HG02938 (cell line): ENCODE measurements around the gene ACOX2.

Experiments
- ATAC-seq: cut with Tn5 transposase; IDR thresholded peaks from one replicate; pipeline ENCODE4 v1.9.1; 2021; ENCODE audit warnings: mild to moderate bottlenecking, moderate library complexity; ENCODE audit not compliant: unreplicated experiment

Gene ACOX2

DNA sequence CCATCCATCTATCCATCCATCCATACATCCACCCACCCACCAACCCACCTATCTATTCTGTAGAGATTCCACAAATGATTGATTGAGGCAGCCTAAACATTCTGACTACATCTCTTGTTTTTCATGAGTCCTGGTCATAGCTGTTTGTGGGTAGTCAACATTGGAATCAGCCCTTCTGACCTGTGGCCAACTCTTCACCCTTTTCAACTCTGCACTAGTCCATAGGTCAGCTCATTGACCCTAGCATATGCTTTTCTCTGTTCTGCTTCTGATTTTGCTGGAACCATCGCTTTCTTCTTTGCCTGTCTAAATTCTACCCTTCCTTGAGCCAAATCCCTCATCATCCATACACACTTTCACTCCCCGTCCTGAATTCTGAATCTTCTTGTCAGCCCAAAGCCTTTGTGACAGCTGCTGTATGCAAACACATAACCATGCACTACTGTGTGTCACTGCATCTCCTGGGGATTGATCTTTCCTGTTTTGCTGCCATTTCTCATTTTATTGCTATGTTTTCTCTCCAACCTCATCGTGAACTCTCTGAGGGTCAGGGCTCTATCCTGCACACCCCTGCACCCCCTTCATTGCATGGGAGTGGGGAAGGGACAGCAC lies 61.9 kb downstream of the ACOX2 start:
- no peak for ATAC-seq

DNA sequence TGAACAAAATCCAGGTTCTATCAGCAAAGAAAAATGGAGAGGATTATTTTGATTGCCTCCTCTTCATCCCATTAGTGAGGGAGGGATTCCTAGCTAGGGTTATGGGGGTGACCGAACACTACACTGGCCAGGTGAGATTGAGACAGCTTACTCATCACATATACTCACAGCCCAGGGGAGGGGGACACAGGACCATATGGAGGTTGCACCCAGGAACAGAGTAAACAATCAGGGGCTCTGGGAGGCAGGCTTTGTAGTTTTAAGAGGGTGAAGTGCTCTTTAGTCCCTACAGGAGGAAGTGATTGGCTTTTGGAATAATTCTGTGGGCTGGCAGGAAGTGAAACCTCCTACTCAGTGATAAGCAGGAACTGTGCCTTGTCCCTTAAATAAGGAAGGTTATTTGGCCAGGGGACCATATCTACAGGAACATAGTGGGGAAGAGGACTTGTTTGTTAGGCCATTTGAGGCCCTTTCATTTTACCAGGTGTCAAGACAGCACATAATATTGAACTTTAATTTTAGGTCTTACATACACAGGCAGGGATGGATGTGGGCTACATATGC lies 62.6 kb downstream of the ACOX2 start:
- no peak for ATAC-seq

DNA sequence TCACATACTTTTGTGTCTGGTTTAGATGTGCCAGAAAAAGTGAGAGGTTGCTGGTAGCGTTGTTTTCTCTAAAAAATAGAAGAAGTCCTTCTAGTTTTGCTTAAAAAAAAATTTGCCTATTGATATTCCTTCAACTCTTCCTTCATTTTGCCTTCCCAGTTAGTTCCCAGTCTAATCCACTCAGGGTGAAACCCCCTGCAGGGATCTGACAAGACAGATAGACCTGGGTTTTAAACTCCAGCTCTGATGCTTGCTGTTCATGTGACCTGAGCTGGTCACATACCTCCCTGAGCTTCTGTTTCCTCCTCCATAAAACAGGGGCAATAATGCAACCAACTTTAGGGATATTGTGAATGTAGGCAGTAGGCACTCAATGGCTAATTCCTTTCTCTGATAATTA lies 63.7 kb downstream of the ACOX2 start:
- ATAC-seq, result no peak

DNA sequence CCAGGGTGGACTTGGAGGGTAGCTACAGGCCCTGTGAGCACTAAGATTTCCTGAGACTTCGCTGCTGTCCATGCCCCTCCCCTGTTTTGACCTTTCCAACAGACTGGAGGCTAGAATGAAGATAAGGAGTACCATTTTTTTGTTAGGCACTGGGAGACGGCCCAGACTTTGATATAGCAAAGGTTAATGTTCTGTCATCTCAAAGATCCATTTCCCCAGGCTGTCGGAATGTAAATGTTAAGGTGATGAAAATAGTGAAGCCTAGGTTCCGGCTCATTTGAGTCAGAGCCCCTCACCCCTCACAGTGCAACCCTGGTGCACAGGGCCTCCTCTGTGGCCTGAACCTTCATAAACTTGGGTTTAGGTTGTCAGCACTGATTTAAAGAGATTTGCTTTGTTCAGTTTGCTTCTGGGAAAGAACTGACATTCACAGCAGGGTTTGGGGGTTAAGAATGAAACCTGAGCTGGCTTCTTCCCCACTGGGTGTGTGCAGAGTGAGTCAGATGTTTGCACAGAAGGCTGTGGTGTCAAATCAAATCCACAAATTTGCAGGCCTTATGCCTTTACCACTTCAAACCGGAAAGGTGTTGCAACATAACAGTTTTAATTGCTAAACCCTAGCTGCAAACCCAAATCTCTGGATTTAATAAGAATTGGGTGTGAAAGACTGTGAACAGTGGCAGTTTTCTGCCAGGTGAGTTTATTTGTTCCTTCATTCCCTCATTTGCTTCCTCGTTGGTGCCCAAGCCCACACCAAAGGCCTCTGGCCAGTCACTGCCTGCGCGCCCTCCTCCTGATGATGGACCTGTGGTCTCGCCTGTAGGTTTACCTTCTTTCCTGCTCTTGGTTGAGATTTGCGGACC lies 65.7 kb downstream of the ACOX2 start:
- ATAC-seq, result peak; percentile 49

DNA sequence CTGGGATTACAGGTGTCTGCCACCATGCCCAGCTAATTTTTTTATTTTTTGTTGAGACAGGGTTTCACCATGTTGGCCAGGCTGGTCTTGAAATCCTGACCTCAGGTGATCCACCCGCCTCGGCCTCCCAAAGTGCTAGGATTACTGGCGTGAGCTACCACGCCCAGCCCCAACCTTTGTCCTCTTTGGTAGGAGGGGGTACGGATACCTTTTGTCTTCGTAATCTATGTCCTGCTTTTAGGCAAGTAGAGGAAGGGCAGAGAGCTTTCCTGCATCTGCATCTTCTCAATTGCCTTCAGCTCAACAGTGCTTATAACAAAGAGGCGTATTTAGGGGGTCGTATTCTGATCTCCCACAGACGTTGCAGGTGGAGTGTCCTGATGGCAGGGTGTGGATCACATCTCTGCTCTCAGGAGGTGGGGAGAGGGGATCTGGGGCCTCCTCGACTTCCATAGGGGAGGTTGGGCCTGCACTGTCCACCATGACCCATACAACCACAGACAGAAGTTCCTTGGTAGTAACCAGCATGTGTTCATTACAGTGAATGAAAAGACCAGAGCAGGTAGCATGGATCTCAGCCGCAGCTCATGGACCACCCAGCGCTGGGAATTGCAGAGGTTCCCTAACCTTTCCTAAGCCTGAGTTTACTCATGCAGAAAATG lies 66.5 kb downstream of the ACOX2 start:
- no peak for ATAC-seq

DNA sequence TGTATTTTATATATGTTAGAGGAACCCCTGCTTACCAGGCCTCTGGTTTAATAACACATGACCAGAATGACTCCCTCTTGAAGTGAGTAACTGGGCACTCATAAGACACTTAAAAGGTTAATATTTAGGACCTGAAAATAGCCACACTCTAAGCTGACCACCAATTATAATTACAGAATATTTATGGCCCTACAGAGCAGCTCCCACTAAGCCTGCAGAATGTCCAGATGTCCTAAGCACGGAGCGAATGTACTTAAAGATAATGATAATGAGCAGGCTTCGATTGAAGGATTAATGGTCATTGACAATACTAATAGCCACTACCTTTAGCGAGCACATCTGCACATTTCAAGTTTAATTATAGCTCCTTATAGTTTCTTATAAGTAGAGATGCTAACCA lies 67.9 kb downstream of the ACOX2 start:
- no peak for ATAC-seq

DNA sequence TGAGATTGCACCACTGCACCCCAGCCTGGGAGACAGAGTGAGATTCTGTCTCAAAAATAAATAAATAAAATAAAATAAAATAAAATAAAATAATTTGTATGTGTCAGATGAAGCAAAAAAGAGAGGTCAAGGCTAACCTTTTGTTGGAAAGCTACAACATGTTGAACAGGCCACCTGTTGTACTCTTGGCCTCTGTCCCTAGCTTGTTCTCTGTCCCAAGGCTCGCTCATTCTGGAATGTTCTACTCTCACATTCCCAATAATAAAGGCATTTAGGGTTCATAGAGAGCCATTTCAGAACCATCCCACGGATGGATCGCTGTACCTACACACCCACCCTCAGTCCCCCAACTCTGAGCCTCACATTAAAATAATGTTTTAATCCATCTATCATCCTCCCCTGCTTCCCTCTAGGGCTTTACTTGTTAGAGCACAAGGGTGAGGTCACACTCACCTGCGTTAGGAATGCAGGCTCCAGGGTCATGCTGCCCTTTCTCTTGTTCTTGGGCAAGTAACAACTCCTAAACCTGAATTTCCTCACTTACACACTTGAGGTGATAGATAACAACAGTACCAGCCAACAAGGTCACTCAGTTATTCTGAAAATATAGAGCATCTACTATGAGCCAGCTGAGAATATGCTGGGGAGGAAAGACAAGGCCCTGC lies 70.0 kb downstream of the ACOX2 start:
- no peak for ATAC-seq

DNA sequence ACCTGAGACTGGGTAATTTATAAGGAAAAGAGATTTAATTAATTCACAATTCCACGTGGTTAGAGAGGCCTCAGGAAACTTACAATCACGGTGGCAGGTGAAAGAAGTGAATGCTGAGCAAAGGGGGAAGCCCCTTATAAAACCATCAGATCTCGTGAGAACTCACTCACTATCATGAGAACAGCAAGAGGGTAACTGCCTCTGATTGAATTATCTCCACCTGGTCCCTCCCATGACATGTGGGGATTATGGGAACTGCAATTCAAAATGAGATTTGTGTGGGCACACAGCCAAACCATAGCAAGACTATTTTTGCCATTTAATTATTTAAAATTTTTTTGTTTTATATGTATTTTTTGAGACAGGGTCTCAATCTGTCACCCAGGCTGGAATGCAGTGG lies 72.1 kb downstream of the ACOX2 start:
- ATAC-seq, result no peak

DNA sequence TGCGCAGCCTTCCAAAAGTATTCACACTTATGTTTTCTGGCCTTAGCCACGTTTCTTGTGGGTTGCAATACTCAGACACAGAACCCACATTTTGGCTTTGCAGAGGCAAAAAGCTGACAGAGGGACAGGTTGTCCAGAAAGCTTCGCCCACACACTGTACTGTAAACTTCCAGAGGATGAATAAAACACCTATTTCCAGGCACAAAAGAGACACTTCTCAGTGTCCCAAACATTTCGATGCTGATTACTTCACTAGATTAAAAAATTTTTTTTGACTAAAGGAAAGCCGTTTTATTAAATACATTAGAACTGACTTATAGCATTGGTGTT lies 73.1 kb downstream of the ACOX2 start:
- no peak for ATAC-seq

DNA sequence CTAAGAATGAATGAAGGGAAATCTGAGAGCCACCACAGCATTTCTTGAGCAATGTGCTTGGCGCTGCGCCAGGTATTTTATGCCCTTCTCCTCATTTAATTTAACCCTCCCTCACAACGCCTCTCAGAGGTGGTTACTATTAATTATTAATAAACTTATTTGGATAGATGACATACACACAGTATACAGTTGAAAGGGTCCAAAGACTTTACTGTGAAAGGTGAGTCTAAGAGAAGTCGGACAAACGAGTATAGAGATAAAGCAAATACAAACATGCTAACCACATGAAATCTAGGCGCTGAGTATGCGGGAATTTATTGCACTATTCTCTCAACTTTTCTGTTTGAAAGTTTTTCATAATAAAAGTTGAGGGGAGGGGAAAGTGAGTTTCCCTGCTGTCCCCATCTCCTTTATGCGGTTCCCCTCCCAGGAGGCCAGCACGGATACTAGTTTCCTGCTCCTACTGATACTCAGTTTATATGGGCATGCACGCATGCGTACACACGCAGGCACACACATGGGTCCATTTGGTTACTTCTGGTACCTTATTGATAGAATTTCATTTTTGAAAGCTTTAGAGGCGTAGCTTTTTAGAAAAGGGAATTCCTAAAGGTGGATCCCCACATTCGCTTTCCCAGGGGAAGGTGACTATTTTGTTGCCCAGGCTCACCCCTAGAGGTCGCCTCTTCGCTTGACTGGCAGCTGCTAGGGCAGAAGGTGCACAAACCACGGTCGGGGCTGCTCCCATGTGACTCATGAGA lies 73.6 kb downstream of the ACOX2 start:
- ATAC-seq, result no peak

DNA sequence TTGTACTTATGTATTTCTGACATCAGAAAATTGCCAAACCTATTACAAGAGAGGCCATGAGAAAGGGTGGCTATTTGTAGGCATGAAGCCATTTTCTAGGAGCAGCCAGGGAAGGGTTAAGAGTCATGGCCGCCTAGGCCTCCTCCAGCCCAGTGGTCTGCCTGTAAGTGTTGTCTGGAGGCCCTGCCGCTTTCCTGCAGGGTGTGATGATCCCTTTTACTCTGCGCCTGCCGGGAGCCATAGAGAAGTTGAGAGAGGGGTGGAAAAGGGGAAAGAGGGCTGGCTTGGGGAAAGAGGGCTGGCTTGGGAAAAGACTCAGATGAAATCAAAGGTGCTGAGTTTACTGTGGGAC lies 74.2 kb downstream of the ACOX2 start:
- ATAC-seq, result no peak

DNA sequence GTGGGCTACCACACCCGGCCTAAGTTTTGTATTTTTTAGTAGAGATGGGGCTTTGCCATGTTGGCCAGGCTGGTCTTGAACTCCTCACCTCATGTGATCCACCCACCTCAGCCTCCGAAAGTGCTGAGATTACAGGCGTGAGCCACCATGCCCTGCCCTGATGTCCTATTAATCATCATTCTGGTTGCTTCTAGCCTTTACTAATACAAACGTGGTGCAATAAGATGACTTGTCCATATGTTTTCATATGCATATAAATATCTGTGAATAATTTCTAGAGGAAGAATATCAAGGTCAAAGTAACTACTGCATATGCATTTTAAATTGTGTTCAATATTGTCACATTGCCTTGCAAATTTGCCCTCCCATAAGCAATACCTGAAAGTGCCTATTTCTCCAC lies 77.8 kb downstream of the ACOX2 start:
- no peak for ATAC-seq
